Measurements from ENCODE around the gene L2HGDH. TPM values are rescaled to one million over a fixed set of nuclear protein-coding genes. Genes with fewer than 3 reads are reported as not detected.

The L2HGDH gene
- total RNA-seq, 1 donor from 2014 or later = 5.8 TPM

DNA sequence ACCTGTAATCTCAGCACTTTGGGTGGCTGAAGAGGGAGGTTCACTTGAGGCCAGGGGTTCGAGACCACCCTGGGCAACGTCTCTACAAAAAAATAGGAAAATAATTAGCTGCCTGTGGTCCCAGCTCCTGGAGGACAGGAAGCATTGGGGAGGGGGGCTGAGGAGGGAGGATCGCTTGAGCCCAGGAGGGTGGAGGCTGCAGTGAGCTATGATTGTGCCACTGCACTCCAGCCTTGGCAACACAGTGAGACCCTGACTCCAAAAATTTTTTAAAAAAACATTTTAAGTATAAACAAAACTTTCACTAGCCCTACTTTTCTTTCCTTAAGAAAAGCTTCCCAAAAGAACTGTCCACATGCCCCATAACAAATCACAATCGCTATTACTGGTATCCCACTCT lies 1.6 kb downstream of the L2HGDH start:
- H3K4me3 Mint-ChIP-seq (ENCODE audit: unreplicated experiment) = no peak overlapping the region
- H3K4me1 Mint-ChIP-seq (ENCODE audit: low read depth) = peaks cover 23% of the 10 kb centered on the region
- H3K9me3 Mint-ChIP-seq (ENCODE audit: low read depth) = no peaks in the 10 kb centered on the region
- no peak overlapping the region for H3K27ac Mint-ChIP-seq (ENCODE audit: unreplicated experiment)
- no peaks in the 10 kb centered on the region for H3K36me3 Mint-ChIP-seq (ENCODE audit: low read depth)
- no peaks in the 10 kb centered on the region for H3K27me3 Mint-ChIP-seq (ENCODE audit: low read depth)
- no peak for DNase-seq (ENCODE audit: low spot score)
- TF ChIP-seq, protein P1, sequence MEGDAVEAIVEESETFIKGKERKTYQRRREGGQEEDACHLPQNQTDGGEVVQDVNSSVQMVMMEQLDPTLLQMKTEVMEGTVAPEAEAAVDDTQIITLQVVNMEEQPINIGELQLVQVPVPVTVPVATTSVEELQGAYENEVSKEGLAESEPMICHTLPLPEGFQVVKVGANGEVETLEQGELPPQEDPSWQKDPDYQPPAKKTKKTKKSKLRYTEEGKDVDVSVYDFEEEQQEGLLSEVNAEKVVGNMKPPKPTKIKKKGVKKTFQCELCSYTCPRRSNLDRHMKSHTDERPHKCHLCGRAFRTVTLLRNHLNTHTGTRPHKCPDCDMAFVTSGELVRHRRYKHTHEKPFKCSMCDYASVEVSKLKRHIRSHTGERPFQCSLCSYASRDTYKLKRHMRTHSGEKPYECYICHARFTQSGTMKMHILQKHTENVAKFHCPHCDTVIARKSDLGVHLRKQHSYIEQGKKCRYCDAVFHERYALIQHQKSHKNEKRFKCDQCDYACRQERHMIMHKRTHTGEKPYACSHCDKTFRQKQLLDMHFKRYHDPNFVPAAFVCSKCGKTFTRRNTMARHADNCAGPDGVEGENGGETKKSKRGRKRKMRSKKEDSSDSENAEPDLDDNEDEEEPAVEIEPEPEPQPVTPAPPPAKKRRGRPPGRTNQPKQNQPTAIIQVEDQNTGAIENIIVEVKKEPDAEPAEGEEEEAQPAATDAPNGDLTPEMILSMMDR (IDR thresholded peaks at IDR 0.05) = no peak

DNA sequence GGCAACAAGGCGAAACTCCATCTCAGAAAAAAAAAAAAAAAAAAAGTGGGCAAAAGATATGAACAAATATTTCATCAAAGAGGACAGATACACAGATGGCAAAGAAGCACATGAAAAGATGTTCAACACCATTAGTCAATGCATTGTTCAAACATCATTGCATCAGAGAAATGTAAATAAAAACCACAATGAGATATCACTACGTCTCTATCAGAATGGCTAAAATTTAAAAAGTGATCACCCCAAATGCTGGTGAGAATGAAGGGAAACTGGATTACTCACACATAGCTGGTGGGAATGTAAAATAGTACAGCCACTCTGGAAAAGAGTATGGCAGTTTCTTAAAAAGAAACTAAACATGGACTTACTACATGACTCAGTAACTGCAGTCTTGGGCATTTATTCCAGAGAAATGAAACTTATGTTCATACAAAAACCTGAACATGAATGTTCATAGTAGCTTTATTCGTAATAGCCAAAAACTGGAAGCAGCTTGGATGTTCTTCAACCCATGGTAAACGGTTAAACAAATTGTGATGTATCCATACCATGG lies 3.6 kb downstream of the L2HGDH start:
- Mint-ChIP-seq H3K27me3 (ENCODE audit: low read depth) (no peaks in the 10 kb centered on the region), H3K4me1 (ENCODE audit: low read depth) (peaks cover 19% of the 10 kb centered on the region), H3K36me3 (ENCODE audit: low read depth) (no peaks in the 10 kb centered on the region), H3K27ac (ENCODE audit: unreplicated experiment) (no peak overlapping the region), H3K9me3 (ENCODE audit: low read depth) (no peaks in the 10 kb centered on the region), H3K4me3 (ENCODE audit: unreplicated experiment) (no peak overlapping the region)
- DNase-seq (ENCODE audit: low spot score) = no peak
- TF ChIP-seq, protein P1 (IDR thresholded peaks at IDR 0.05) = no peak

DNA sequence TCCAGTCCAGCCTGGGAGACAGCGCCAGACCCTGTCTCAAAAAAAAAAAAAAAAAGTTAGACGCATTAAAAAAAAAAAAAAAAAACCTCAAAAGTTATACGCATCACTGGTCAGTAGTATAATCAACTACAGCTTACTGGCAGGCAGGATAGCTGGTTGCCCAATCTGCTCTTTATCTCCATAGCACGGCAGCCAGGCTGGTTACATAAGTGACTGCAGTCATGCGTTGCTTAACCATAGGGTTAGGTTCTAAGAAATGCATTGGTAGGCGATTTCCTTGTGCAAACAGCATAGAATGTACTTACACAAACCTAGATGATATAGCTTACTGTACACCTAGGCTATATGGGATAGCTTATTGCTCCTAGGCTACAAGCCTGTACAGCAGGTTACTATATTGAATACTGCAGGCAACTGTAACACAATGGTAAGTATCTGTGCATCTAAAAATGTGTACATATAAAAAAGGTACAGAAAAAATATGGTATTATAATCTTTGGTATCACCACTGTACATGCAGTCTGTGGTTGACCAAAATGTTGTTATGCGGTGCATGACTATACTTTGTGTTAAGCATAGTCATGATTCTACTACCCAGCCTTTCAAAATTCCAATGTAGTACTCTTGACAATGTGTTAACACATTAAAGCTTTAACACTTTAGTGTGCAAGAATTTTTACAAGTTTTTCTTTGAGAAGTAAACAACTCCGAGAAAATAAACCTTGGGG lies 8.1 kb downstream of the L2HGDH start:
- Mint-ChIP-seq H3K27me3 (ENCODE audit: low read depth) (no peaks in the 10 kb centered on the region), H3K36me3 (ENCODE audit: low read depth) (peaks cover 2% of the 10 kb centered on the region), H3K4me1 (ENCODE audit: low read depth) (no peaks in the 10 kb centered on the region), H3K9me3 (ENCODE audit: low read depth) (peaks cover 6% of the 10 kb centered on the region), H3K4me3 (ENCODE audit: unreplicated experiment) (no peak overlapping the region), H3K27ac (ENCODE audit: unreplicated experiment) (no peak overlapping the region)
- no peak for DNase-seq (ENCODE audit: low spot score)
- TF ChIP-seq, protein P1 (IDR thresholded peaks at IDR 0.05) = no peak

DNA sequence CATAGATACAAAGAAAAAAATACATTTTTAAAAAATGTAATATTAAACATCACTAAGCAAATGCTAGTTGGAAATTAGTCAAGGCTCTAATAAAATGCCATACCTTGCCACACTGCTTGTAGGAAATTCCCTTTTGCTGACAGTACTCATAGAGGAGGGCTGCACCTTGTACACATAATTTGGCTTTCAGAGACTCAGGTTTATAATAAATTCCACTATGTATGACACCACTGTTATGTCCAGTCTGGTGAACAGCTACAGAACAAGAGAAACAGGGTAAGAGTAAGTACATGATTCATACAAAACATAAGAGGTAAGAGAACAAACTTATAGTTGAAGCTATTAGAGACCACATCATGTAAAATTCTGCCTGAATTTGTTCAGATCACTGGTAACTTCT lies 10.1 kb downstream of the L2HGDH start:
- H3K36me3 Mint-ChIP-seq (ENCODE audit: low read depth) = peaks cover 5% of the 10 kb centered on the region
- no peak for DNase-seq (ENCODE audit: low spot score)
- TF ChIP-seq, protein P1 (IDR thresholded peaks at IDR 0.05) = no peak
- no peak overlapping the region for H3K4me3 Mint-ChIP-seq (ENCODE audit: unreplicated experiment)
- H3K27ac Mint-ChIP-seq (ENCODE audit: unreplicated experiment) = no peak overlapping the region
- peaks cover 9% of the 10 kb centered on the region for H3K9me3 Mint-ChIP-seq (ENCODE audit: low read depth)
- H3K4me1 Mint-ChIP-seq (ENCODE audit: low read depth) = no peaks in the 10 kb centered on the region
- no peaks in the 10 kb centered on the region for H3K27me3 Mint-ChIP-seq (ENCODE audit: low read depth)

DNA sequence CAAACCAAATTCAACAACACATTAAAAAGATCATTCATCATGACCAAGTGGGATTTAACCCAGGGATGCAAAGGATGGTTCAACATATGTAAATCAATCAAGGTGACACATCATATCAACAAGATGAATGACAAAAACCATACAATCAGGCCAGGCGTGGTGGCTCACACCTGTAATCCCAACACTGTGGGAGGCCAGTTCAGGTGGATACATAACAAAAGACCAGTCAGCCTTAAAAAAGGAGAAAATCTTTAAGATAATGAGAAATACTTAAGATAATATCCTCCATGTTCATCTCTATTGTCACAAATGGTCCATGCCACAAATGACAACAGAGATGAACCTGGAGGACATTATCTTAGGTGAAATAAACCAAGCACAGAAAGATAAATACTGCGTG lies 12.4 kb downstream of the L2HGDH start:
- Mint-ChIP-seq H3K27ac (ENCODE audit: unreplicated experiment) (no peak overlapping the region), H3K4me1 (ENCODE audit: low read depth) (no peaks in the 10 kb centered on the region), H3K4me3 (ENCODE audit: unreplicated experiment) (no peak overlapping the region), H3K27me3 (ENCODE audit: low read depth) (no peaks in the 10 kb centered on the region), H3K36me3 (ENCODE audit: low read depth) (peaks cover 5% of the 10 kb centered on the region), H3K9me3 (ENCODE audit: low read depth) (peaks cover 9% of the 10 kb centered on the region)
- TF ChIP-seq, protein P1 (IDR thresholded peaks at IDR 0.05) = no peak
- DNase-seq (ENCODE audit: low spot score) = no peak
